MG63 (cell line): ENCODE measurements around the gene DGCR6L. TPM values are rescaled to one million over a fixed set of nuclear protein-coding genes. Genes with fewer than 3 reads are reported as not detected.
A peak's percentile ranks its signal among the peaks of the same experiment; 100 is the strongest.
"Not testable (repeated sequence)": the region's sequence is repeated elsewhere in the genome, so short reads cannot be mapped to it uniquely, and the experiment has no call there.

Experiments
- DNase-seq: peaks from one replicate; pipeline ENCODE4 v3.0.0-alpha.2; 2020
- H3K27me3 ChIP-seq: fragments of 250-450 bp; sonication (Bioruptor Pico); 2 replicates; pipeline ENCODE4 v1.5.1; 2020; ENCODE audit warnings: mild to moderate bottlenecking, moderate library complexity
- H3K36me3 ChIP-seq: fragments of 250-450 bp; sonication (Bioruptor Pico); 2 replicates; pipeline ENCODE4 v1.5.1; 2020; ENCODE audit warnings: mild to moderate bottlenecking, moderate library complexity
- H3K4me3 ChIP-seq: fragments of 250-450 bp; sonication (Bioruptor Pico); 2 replicates; pipeline ENCODE4 v1.5.1; 2020; ENCODE audit warnings: mild to moderate bottlenecking, moderate library complexity
- H3K9me3 ChIP-seq: fragments of 250-450 bp; sonication (Bioruptor Pico); 2 replicates; pipeline ENCODE4 v1.5.1; 2020; ENCODE audit warnings: mild to moderate bottlenecking, moderate library complexity
- total RNA-seq: library from RNA; depleted of rRNA; stranded (reverse); fragments of >200 nt; shearing (Covaris generic); gene quantifications from 2 replicates; pipeline ENCODE4 v1.2.3, GENCODE V29; 2014; ENCODE audit warnings: low replicate concordance; rRNA removed

DGCR6L gene
- total RNA-seq, result 82.0 and 82.5 TPM in 2 replicates

- no peaks in the 10 kb centered on the region for H3K9me3 ChIP-seq
- no peaks in the 10 kb centered on the region for H3K36me3 ChIP-seq
- H3K27me3 ChIP-seq, result no peaks in the 10 kb centered on the region
- DNase-seq, result peak; percentile 96
- peak within 1 kb of the TSS; percentile 77 for H3K4me3 ChIP-seq
Measured at GRCh38 chr22:20319745-20320658, at the start of gene DGCR6L. TSS of gene DGCR6L (minus strand) at chr22:20320060. CDS start at chr22:20319988, 72 bp downstream.

DNA sequence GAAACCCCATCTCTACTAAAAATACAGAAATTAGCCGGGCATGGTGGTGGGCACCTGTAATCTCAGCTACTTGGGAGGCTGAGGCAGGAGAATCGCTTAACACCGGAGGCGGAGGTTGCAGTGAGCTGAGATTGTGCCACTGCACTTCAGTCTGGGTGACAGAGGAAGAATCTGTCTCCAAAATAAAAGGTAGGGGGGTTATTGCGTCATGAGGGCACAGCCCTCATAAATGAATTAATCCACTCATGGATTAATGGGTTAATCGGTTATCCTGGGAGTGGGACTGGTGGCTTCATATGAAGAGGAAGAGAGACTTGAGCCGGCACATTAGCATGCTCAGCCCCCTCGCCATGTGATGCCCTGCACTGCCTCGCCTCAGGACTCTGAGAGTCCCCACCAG is 49.0 kb upstream of the DGCR6L start:
- H3K36me3 ChIP-seq, H3K4me3 ChIP-seq, DNase-seq, H3K9me3 ChIP-seq, H3K27me3 ChIP-seq: not testable (repeated sequence)

DNA sequence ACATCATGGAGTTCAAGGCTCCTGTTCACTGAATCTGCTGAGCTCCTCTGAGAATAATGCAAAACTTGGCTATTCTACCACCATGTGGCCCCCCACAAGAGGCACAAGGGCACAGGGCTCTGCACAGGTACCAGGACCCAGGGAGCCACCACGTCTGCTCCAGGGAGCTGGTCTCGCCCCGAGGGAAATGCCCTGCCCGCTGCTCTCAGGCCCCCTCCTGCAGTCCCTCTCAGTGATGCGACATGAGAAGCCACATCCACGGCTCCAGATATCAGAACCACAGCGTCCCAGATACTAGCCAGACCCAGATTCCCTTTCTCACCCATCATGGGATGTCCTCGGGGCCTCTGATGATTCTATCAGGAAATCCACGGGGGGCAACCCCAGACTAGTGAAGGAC is 47.0 kb upstream of the DGCR6L start:
- not testable (repeated sequence) for H3K36me3 ChIP-seq, H3K9me3 ChIP-seq, H3K4me3 ChIP-seq, H3K27me3 ChIP-seq, DNase-seq

DNA sequence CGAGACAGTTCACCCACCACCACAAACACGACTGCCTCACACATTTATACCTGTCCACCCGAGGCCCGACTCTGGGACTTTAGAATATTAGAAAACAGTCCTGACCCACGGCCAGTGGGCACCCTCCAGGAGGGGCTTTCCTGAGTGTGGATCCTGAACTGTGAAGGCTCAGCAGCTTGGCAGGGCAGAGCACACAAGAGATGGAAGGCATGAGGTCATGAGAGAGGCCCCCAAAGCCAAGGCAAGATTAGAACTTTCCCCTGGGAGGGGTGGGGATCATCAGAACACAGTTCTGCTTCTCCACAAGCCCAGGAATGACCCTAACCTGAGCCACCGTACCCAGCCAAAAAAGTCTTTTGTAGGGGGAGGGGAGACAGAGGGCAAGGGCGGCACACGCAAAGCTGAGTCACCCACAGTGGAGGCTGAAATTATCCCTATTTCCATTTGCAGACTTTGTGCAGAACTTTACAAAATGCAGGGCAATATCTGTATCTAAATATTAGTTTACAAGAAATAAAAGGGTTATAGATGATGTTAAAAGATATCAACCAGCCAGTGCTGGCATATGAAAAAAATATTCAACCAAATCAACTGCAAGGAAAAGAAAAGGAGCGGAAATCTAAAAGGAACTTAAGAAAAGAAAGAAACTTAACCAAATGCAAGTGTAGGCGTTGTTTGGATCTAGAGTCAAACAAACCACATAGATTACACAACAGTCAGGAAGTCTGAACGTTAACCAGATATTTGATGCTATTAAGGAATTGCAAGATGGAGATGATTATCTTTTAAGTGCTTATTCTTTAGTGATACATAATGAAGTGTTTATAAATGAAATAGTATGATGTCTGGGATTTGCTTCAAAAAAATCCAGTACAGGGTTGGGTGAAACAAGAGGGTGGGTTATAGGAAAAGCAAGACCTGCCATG is 44.7 kb upstream of the DGCR6L start:
- H3K27me3 ChIP-seq, H3K9me3 ChIP-seq, H3K36me3 ChIP-seq, H3K4me3 ChIP-seq: not testable (repeated sequence)
- peak; percentile 10 for DNase-seq

DNA sequence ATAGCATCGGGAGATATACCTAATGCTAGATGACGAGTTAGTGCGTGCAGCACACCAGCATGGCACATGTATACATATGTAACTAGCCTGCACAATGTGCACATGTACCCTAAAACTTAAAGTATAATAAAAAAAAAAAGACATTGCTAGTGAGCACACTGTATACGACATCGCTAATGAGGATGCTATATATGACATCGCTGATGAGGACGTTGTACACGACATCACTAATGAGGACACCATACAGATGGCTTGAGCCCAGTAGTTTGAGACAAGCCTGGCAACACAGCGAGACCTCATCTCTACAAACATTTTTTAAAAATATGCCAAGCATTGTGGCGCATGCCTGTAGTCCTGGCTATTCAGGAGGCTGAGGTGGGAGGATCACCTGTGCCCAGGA is 42.5 kb upstream of the DGCR6L start:
- H3K4me3 ChIP-seq, H3K36me3 ChIP-seq, H3K9me3 ChIP-seq, H3K27me3 ChIP-seq, DNase-seq: not testable (repeated sequence)

DNA sequence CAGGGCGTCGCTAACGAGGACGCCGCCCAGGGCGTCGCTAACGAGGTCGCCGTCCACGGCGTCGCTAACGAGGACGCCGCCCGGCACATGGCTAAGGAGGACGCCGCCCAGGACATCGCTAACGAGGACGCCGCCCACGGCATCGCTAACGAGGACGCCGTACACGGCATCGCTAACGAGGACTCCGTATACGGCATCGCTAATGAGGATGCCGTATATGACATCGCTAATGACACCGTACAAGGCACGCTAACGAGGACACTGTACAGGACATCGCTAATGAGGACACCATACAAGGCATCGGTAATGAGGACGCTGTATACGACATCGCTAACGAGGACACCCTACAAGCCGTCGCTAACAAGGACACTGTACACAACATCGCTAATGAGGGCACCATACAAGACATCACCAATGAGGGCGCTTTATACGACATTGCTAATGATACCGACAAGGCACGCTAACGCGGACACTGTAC is 41.9 kb upstream of the DGCR6L start:
- not testable (repeated sequence) for H3K27me3 ChIP-seq, H3K4me3 ChIP-seq, H3K9me3 ChIP-seq, DNase-seq, H3K36me3 ChIP-seq

DNA sequence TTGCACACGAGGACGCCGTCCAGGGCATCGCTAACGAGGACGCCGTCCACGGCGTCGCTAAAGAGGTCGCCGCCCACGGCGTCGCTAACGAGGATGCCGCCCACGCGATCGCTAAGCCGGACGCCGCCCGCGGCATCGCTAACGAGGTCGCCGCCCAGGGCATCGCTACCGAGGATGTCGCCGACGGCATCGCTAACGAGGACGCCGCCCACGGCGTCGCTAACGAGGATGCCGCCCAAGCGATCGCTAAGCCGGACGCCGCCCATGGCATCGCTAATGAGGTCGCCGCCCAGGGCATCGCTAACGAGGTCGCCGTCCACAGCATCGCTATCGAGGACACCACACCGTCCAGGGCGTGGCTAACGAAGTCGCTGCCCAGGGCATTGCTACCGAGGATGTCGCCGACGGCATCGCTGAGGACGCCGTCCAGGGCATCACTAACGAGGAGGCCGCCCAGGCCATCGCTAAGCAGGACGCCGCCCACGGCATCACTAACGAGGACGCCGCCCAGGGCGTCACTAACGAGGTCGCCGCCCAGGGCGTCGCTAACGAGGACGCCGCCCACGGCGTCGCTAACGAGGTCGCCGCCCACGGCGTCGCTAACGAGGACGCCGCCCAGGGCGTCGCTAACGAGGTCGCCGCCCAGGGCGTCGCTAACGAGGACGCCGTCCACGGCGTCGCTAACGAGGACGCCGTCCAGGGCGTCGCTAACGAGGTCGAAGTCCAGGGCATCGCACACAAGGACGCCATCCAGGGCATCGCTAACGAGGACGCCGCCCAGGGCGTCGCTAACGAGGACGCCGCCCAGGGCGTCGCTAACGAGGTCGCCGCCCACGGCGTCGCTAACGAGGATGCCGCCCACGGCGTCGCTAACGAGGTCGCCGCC is 41.2 kb upstream of the DGCR6L start:
- not testable (repeated sequence) for DNase-seq, H3K36me3 ChIP-seq, H3K9me3 ChIP-seq, H3K27me3 ChIP-seq, H3K4me3 ChIP-seq

GRCh38 chr22:20360261-20360660 is 40.4 kb upstream of the DGCR6L start:
- H3K36me3 ChIP-seq, H3K4me3 ChIP-seq, DNase-seq, H3K27me3 ChIP-seq, H3K9me3 ChIP-seq: not testable (repeated sequence)

DNA sequence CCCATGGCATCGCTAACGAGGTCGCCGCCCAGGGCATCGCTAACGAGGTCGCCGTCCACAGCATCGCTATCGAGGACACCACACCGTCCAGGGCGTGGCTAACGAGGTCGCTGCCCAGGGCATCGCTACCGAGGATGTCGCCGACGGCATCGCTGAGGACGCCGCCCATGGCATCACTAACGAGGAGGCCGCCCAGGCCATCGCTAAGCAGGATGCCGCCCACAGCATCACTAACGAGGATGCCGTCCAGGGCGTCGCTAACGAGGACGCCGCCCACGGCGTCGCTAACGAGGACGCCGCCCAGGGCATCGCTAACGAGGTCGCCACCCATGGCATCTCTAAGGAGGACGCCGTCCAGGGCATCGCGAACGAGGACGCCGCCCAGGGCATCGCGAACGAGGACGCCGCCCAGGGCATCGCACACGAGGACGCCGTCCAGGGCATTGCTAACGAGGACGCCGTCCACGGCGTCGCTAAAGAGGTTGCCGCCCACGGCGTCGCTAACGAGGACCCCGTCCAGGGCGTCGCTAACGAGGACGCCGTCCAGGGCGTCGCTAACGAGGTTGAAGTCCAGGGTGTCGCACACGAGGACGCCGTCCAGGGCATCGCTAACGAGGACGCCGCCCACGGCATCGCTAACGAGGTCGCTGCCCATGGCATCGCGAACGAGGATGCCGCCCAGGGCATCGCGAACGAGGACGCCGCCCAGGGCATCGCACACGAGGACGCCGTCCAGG is 38.8 kb upstream of the DGCR6L start:
- not testable (repeated sequence) for H3K9me3 ChIP-seq, H3K36me3 ChIP-seq, H3K4me3 ChIP-seq, H3K27me3 ChIP-seq, DNase-seq

GRCh38 chr22:20357967-20358366 is 38.1 kb upstream of the DGCR6L start:
- not testable (repeated sequence) for DNase-seq, H3K9me3 ChIP-seq, H3K4me3 ChIP-seq, H3K36me3 ChIP-seq, H3K27me3 ChIP-seq

DNA sequence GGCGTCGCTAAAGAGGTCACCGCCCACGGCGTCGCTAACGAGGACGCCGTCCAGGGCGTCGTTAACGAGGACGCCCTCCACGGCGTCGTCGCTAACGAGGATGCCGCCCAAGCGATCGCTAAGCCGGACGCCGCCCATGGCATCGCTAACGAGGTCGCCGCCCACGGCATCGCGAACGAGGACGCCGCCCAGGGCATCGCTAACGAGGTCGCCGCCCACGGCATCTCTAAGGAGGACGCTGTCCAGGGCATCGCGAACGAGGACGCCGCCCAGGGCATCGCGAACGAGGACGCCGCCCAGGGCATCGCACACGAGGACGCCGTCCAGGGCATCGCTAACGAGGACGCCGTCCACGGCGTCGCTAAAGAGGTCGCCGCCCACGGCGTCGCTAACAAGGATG is 37.0 kb upstream of the DGCR6L start:
- H3K27me3 ChIP-seq, DNase-seq, H3K36me3 ChIP-seq, H3K4me3 ChIP-seq, H3K9me3 ChIP-seq: not testable (repeated sequence)

DNA sequence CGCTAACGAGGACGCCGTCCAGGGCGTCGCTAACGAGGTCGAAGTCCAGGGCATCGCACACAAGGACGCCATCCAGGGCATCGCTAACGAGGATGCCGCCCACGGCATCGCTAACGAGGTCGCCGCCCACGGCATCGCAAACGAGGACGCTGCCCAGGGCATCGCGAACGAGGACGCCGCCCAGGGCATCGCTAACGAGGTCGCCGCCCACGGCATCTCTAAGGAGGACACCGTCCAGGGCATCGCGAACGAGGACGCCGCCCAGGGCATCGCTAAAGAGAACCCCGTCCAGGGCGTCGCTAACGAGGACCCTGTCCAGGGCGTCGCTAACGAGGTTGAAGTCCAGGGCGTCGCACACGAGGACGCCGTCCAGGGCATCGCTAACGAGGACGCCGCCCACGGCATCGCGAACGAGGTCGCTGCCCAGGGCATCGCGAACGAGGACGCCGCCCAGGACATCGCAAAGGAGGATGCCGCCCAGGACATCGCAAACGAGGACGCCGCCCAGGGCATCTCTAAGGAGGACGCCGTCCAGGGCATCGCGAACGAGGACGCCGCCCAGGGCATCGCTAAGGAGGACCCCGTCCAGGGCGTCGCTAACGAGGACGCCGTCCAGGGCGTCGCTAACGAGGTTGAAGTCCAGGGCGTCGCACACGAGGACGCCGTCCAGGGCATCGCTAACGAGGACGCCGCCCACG is 36.2 kb upstream of the DGCR6L start:
- not testable (repeated sequence) for DNase-seq, H3K27me3 ChIP-seq, H3K36me3 ChIP-seq, H3K9me3 ChIP-seq, H3K4me3 ChIP-seq

DNA sequence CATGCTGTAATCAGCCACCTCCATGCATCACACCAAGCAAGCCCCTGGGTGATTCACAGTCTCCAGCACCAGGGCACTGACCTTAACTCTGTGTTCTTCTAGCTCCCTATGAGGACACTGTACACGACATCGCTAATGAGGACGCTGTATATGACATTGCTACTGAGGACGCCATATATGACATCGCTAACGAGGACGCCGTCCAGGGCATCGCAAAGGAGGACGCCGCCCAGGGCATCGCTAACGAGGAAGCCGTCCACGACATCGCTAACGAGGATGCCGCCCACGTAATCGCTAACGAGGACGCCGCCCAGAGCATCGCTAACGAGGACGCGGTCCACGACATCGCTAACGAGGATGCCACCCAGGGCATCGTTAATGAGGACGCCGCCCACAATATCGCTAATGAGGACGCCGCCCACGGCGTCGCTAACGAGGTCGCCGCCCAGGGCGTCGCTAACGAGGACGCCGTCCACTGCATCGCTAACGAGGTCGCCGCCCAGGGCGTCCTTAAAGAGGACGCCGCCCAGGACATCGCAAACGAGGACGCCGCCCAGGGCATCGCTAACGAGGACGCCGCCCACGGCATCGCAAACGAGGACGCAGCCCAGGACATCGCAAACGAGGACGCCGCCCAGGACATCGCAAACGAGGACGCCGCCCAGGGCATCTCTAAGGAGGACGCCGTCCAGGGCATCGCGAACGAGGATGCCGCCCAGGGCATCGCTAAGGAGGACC is 34.5 kb upstream of the DGCR6L start:
- Histone ChIP-seq H3K36me3 (no peaks in the 10 kb centered on the region), H3K9me3 (no peaks in the 10 kb centered on the region), H3K27me3 (no peaks in the 10 kb centered on the region), H3K4me3 (no peak overlapping the region)
- DNase-seq, result no peak

DNA sequence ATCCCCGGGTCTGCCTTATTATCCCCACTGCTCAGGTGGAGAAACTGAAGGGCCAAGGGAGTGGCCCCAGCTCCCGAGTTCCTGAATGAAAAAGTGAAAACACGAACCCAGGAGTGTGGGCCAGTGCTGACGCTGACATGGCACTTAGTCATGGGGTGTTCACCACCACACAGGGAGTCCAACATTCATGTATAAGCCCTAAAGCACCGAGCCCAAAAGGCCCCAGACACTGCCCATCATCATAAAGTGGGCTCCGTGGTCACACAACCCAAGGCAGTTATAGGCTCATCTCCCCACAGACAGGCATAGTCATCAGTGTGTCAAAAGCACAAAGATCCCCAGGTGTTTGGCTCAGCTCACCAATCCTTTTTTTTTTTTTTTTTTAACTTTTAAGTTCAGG is 32.7 kb upstream of the DGCR6L start:
- not testable (repeated sequence) for H3K4me3 ChIP-seq, H3K9me3 ChIP-seq, H3K27me3 ChIP-seq, H3K36me3 ChIP-seq
- DNase-seq, result peak; percentile 18

DNA sequence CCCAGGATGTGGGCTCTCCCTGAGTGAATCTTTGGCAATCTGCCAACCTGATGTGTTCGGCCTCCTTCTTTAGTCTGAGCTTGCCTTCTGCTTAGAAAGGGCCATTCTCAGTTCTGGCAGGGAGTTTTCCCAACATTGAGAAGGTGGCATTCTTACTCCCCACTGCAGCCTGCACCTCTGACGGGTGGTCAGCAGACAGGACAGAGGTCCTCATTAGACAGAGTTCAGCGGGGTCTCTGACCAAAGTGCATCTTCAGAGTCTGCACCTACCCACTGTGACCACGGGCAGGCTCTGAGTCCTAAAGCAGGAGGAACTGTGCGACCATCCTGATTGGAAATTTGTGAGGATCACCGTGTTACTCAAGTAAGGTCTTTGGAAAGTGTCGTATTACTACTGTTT is 26.7 kb upstream of the DGCR6L start:
- not testable (repeated sequence) for H3K9me3 ChIP-seq, DNase-seq, H3K36me3 ChIP-seq, H3K27me3 ChIP-seq, H3K4me3 ChIP-seq
